NCI-H82 (cell line): ENCODE data around the gene DPH2.

Source experiments
- DNase-seq: peaks from one replicate; lab custom pipeline; 2025; lab: John Stamatoyannopoulos, UW

Gene DPH2

GRCh38 chr1:44000122-44000665 lies 30.4 kb downstream of the DPH2 start:
- no peak for DNase-seq

GRCh38 chr1:44002165-44002564 lies 32.4 kb downstream of the DPH2 start:
- no peak for DNase-seq

GRCh38 chr1:44002606-44003157 lies 32.9 kb downstream of the DPH2 start:
- no peak for DNase-seq

- no peak for DNase-seq
These were observed 38.4 kb downstream of the DPH2 start for GRCh38 chr1:44008259-44008658.

DNA sequence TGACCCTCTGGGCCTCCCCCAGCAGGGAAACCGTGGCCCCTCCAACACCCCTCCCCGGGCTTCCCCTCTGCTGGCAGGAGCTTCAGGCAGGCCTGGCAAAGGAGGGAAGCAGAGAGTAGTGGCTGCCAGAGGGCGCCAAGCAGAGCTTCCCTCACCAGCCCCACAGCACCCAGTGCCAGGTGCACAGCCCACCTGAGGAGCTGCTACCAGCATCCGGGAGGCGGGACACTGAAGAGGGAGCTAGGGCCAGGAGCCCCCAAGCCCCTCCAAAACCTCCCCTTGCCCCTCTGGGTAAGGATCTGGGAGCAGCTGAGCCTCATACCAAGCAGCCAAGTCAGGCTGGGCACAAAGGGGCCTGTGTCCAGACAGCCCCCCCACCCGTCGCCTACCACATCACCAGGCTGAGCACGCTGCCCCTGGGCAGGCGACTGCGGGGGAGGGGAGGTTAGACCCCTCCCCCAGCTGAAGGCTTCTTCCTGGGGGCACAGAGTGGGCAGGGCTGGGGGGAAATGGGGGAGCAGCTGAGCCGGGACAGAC lies 41.2 kb downstream of the DPH2 start:
- DNase-seq = no peak

DNA sequence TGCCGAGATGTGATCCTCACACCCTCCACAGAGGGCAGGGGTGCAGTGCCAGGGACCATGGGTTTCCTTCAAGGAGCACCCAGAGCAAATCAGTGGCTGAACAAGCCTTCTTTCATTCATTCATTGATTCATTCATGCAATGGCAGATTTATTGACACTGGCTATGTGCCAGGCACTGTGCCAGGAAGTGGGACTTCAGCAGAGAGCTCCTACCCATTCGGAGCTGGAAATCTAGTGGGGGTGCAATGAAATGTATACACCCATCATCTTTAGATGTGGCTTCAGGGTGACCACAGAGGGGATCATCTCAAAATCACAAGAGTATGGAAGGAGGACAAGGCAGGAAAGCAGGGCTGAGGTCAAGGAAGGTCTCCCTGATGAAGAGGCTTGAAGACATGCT lies 42.6 kb downstream of the DPH2 start:
- no peak for DNase-seq

DNA sequence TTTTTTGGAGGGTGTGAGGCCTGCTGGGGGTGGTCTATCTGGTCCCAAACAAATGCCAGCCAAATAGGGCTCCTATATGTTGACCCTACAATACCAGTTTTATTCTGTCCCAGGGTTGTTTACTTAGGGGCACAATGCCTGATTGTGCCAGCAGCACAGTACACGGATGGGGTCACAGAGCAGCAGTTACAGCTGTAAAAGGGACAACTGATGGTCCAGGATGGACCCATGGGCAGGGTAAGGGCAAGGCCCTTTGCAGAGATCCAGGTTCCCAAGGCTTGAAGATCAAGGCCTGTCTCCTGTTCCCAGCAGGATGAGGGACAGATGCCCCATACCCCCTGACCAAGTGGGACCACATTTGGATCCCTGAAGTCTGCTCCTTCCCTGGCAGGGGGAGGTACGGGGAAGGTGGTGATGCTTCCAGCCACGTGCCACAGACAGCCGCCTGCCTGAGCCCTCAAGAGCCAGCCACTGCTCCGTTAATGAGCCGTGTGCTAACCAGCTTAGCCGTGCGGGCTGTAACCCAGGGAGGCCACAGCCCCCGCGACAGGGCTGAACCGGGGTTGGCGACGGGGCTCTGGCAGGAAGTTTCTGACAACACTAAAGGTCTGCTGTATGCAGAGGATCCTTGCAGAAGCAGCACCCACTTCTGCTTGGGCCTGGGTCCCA lies 43.3 kb downstream of the DPH2 start:
- peak; percentile 93 for DNase-seq

DNA sequence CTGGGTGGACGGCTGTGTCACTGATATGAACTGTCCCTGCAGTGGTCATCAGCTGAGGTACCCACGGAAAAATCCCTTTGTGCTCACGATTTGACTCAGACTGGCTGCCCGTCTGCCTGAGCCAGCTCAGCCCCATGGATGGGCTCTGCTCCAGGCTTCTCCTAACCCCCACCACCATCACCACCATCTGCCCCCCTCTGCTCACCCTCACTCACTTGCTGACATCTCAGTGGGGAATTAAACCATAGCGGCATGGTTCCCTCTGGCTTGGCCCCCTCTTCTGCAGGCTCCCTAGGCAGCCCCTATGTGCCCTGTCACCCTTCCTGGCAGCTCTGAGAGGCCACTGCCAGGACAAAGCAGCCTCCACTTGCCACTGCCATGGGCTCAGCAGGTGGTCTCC lies 44.1 kb downstream of the DPH2 start:
- peak; percentile 74 for DNase-seq

DNA sequence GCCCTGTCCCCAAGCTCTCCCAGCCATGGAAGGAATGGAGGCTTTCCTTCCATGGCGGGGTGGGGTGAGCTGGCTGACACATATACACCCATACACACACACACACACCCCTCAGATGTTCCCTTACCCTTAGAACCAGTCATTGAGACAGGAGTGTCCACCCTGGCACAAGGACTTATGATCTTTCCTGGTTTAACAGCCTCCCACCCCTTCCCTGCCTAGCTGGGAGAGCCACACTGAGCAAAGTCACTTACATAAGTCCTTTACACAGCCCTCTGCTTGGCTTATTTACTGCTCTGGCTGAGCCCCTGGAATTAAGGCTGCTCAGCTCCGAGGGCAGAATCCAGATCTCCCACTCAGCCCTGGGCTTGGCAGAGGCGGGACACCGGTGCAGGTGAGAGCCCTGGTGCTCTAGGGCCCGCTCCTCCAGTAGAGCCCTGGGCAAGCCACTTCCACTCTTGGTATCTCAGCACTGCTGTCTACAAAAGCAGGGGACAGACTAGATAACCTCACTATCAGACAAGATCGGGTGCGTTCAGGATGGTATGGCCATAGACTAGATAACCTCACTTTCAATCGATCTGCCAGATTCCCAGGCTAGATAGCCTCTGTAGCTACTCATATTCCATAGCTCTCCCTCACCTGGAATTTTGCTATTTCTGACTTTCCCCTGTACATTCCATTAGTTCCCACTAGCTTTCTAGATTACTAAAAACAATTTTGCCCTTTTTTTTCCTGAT lies 44.7 kb downstream of the DPH2 start:
- peak; percentile 82 for DNase-seq

DNA sequence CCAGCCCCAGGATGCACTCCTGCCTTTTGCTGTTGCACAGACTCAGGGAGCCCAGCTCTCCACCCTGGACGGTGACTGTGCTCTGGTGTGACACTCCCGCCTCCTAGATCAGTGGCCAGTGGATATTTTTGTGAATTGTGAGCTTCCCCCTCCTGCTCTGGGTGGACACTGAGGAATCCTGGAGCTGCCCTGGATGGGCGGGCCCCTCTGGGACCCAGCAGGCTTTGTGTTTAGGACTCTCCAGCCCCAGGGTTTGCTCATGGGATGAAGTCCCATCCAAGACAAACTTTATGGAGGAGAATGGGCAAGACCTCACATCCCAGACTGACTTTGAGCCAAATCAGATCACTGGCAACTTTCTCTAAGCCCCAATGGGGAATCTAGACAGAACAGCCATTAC lies 45.4 kb downstream of the DPH2 start:
- DNase-seq = no peak

GRCh38 chr1:44016041-44016889 lies 46.5 kb downstream of the DPH2 start:
- no peak for DNase-seq

DNA sequence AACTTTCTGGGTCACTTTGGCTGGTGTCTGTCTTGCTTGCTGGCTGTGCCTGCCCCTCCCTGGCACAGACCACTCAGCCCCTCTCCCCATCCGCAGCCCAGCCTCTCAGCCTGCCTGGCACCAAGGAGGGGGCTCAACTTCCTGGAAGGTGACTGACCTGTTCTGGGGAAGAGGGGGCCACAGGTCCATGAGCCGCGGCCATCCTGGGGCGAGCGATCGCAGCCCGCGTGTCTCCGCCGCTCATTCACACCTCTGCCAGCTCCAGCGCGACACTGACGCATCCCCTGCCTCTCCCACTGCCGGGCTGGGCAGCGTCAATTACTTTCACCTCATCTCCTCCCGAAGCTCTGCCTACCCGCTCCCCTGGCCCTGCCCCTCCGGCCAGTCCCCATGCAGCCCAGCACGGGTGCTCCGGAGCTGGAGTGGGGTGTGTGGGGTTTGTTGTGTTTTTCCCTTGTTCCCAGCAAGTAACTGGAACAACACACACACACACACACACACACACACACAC lies 47.1 kb downstream of the DPH2 start:
- no peak for DNase-seq

DNA sequence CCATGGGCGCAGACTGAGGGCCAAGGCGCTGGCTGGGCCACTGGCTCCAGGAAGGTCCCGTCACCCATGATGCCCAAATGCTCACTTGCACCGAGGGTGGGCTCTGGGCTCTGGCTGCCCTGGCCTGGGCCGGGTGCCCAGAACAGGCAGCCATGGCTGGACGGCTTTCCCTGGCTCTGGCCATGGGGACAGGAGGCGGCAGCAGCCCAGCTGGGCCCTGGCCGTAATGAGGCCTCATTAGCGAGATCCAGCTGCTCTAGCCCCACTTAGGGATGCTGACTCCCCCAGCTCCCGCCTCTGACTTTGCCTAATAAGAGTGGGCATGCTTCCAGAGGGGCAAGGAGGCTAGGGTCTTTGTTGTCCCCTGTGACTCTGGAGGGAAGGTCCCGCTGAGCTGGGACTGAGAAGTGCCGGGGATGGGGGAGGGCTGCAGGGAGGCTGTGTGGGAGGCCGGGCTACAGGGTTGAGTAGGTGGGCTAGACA lies 49.7 kb downstream of the DPH2 start:
- no peak for DNase-seq

DNA sequence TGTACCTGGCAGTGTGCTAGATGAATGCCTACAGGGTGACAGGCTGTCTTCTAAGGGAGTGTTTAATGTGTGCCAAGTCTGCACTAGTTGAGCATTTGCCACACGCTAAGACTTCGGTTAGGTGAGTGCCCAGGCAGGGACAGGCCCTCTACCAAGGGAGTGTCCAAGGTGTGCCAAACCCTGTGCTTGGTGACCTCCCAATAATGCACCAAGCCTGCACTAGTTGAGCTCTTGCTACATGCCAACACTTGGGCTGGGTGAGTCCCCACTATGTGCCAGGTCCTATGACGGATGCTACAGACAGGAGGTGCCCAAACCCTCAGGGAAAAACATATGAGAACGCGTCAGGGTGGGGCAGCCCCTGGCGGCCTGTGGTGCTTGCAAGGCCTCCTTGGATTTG lies 50.7 kb downstream of the DPH2 start:
- DNase-seq = no peak

GRCh38 chr1:44021156-44021555 lies 51.3 kb downstream of the DPH2 start:
- DNase-seq = no peak

- no peak for DNase-seq
These were observed 51.9 kb downstream of the DPH2 start for GRCh38 chr1:44021581-44022321.
